Amniotic stem cell (primary cell): Measurements from ENCODE around the gene FZD4.
"Not testable (repeated sequence)": the region's sequence is repeated elsewhere in the genome, so short reads cannot be mapped to it uniquely, and the experiment has no call there.

Source experiments
- DNase-seq: peaks from one replicate; lab custom pipeline; 2025; lab: John Stamatoyannopoulos, UW

FZD4 gene

GRCh38 chr11:86955361-86956120, at the start of gene FZD4:
FZD4 (minus strand) TSS chr11:86955395; CDS start chr11:86955085, 310 bp downstream.
- peak; percentile 70 for DNase-seq

- not testable (repeated sequence) for DNase-seq
These were observed 49.1 kb upstream of the FZD4 start for GRCh38 chr11:87004281-87004680.

DNA sequence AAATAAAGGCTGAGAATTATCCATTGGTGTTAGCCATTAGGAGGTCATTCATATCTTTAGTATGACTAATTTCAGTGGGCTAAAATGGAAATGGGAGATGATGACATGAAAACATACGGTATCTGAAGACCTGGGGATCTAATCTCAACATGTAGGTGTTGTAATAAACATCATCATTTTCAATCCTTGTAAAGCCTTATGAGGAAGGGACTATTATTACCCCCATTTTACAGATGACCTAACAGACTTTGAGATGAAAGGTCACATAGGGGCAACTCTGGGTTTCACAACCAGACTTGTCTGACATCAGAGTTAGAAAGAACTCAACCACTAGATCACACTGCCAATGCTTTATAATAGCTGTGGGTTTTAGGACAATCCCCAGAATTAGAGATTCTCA, 47.7 kb upstream of the FZD4 start:
- no peak for DNase-seq

GRCh38 chr11:86999859-87000753, 44.9 kb upstream of the FZD4 start:
- DNase-seq = no peak

DNA sequence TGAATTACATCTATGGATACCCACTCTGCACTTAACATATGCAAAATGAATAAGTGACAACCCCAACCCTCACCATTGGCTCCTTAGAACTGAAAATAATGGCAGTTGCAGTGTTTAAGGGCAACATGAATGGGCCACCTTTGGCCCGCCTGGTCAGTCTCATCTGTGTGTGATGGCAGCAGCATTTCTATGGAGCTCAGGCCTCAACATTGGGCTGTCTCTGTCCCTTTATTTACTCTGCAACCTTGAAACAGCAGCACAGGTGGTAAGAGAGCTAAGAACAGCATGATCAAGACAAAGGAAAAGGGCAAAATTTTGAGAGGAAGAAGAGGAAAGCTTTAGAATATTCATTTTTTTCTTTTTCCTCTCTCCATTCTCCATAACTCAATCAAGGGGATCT, 44.2 kb upstream of the FZD4 start:
- no peak for DNase-seq

GRCh38 chr11:86996953-86997570, 41.9 kb upstream of the FZD4 start:
- DNase-seq = no peak

- no peak for DNase-seq
These were observed 37.8 kb upstream of the FZD4 start for GRCh38 chr11:86993031-86993430.

- not testable (repeated sequence) for DNase-seq
These were observed 37.1 kb upstream of the FZD4 start for GRCh38 chr11:86992340-86992739.

DNA sequence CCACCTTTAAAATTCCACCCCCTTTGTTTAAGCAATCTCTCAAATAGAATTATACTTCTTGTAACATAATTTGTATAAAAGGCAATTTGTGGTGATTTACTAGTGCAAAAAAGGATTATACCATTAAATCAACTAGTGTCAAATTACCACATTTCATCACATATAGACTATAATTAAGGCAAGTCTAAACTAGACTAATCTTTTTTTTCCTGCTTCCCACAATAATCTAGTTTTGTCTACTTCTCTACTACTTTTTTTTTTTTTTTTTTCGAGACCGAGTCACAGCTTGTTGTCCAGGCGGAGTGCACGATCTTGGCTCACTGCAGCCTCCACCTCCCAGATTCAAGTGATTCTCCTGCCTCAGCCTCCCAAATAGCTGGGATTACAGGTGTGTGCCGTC, 36.1 kb upstream of the FZD4 start:
- no peak for DNase-seq

DNA sequence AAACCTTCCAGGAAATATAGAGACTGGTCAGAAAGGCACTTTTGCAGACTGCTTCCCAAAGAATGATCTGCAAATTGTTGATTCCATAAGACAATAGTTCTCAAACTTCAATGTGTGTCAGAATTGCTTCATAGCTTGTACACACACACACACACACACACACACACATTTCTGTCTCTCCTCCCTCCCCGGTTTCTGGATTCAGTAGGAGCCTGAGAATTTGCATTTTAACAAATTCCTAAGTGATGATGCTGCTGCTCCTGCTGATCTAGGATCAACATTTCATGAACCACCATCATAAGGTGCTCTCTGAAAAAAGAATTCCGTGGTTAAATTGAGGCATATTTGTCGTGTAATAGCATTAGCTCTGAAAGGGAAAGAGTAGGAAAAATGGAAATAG, 35.3 kb upstream of the FZD4 start:
- no peak for DNase-seq

DNA sequence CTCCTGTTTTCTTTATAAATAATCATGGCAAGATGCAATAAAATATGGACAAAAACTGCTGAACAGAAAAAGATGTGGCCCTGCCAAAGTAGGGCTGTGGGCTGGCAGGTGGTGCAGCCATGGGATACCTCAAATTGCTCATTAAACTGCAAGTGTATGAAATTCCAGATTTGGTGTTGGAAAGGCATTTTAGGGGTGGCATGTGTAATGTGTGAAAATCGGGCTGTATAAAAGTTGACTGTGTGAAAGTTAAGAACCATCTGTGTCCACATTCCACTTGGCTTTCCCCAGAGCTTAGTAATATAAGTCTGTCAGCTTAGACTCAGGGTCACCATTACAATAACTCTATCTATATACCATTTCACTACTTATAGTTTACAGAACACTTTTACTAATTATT, 34.8 kb upstream of the FZD4 start:
- no peak for DNase-seq

- no peak for DNase-seq
These were observed 33.2 kb upstream of the FZD4 start for GRCh38 chr11:86988351-86988881.

DNA sequence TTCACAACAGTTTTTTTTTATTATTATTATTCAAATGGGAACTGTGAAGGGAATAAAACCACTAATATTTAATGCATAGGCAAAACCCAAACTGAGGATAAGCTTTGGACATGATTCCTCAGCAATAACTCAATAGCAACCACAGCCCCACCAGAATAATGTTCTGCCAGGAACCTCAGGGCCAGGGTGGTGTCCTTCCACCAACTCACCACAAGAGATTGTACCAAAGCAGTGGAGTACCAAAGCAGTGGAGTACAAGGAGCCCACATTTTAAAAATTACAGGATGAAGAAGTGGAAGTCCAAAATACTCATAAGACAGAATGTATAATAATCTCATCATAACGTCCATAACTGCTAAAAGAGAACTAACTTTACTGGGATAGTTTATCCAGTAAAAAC, 32.5 kb upstream of the FZD4 start:
- no peak for DNase-seq

DNA sequence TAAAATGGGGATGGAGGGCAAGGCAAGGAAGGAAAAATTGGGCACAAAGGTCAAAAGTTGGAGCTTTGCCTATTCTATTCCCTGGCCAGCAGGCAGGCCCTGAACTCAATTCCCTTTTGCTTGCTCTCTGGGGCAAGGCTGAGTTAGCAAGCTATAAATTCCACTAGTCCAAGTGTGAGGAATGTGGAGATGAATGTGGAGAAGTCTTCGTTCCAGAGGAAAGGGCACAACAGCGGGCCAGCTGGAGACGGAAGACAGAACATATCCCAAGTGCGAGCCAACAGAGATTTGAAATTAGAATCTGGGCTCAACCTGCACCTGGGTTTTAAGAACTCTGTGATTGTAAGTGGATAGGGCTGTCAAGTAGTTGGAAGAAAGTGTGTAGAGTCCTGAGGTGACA, 29.5 kb upstream of the FZD4 start:
- no peak for DNase-seq

GRCh38 chr11:86983021-86983488, 27.9 kb upstream of the FZD4 start:
- DNase-seq = no peak

DNA sequence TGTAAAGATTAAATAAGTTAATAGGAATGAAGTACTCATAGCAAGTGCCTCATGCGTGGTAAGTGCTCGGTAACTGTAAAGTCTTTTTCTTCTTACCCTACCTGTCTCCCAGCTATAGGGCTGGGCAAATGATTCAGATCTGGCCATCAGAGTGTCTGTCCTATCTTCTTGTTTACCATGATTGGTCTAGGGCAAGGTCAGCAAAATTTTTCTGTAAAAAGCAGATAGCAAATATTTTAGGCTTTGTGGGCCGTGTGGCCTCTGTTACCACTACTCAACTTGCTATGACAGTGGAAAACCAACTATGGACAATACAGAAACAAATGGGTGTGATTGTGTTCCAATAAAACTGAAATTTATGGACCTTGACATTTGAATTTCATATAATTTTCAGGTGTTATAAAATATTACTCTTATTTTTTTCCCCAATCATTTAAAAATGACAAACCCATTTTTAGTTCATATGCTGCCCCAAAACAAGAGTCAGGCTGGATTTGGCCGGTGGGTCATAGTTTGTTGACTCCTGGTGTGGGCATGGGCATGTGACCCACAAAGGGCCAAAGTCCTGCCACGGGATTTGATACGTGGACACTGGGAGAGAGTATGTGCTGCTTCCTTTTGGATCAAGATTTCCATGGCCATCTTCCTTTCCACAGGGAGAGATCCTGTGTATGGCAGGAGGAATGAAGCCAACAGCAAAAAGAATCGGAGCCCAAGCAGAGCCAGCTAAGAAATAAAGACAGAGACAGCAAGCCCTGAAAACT, 26.8 kb upstream of the FZD4 start:
- no peak for DNase-seq

- no peak for DNase-seq
These were observed 25.0 kb upstream of the FZD4 start for GRCh38 chr11:86980086-86980796.

GRCh38 chr11:86978756-86979608, 23.8 kb upstream of the FZD4 start:
- peak; percentile 28 for DNase-seq

DNA sequence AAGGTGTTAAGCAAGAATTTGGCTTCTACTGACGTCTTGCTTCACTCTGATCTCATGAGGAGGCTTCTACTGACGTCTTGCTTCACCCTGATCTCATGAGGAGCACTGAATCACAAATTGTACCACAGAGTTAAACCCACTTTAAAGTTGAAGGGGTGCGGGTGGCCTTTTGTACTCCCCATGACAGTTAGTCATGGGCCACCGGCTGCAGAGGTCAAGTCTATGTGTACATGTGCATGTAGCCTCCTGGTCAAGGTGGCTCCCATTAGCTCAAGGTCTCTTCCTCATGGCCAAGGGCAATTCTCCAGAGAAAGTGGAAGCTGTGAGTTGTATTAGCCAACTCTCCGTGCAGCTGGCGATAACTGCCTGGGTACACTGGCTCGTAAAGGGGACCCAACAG, 23.1 kb upstream of the FZD4 start:
- no peak for DNase-seq

GRCh38 chr11:86977441-86978050, 22.4 kb upstream of the FZD4 start:
- DNase-seq = no peak
